Uterus (tissue), 2 donors: ENCODE measurements around the gene CD164L2.

Source experiments
- POLR2A ChIP-seq, 2 donors: fragments of 450-650 bp; IDR thresholded peaks; one replicate each; pipeline ENCODE4 v1.6.1; 2016; ENCODE audit warnings: antibody characterized with exemption in 2 of 2, mild to moderate bottlenecking in 1 of 2, moderate library complexity in 1 of 2
- TF ChIP-seq, protein P1 (sequence below), 4 experiments: fragments of 200-600 bp in 2 of 4; fragments of 450-650 bp in 2 of 4; sonication (generic) in 2 of 4; IDR thresholded peaks; one replicate each; pipeline ENCODE4 v1.5.1; 2016 to 2019; ENCODE audit warnings: antibody characterized with exemption in 4 of 4, mild to moderate bottlenecking in 2 of 4, moderate library complexity in 1 of 4

DNA sequence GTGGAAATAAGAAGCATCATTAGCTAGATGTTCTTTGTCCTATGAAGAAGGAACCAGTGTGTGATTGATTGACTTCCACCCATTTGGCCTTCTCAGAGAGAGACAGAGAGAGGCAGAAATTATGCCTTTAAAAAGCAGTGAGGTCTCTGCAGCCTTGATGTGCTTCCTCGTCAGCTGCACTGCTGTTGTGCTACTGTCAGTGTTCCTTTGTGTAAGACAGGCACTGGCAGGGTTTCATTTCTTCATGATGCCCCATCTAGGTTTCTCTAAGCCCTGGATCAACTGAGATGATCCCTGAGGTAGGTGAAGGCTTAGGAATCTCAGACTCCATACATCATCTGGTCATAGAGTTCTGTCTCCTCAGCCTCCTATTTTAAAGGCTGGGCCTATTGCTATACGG lies 44.2 kb upstream of the CD164L2 start:
- TF ChIP-seq, protein P1, sequence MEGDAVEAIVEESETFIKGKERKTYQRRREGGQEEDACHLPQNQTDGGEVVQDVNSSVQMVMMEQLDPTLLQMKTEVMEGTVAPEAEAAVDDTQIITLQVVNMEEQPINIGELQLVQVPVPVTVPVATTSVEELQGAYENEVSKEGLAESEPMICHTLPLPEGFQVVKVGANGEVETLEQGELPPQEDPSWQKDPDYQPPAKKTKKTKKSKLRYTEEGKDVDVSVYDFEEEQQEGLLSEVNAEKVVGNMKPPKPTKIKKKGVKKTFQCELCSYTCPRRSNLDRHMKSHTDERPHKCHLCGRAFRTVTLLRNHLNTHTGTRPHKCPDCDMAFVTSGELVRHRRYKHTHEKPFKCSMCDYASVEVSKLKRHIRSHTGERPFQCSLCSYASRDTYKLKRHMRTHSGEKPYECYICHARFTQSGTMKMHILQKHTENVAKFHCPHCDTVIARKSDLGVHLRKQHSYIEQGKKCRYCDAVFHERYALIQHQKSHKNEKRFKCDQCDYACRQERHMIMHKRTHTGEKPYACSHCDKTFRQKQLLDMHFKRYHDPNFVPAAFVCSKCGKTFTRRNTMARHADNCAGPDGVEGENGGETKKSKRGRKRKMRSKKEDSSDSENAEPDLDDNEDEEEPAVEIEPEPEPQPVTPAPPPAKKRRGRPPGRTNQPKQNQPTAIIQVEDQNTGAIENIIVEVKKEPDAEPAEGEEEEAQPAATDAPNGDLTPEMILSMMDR (IDR thresholded peaks at IDR 0.05) = no peak
- no peak for TF ChIP-seq POLR2A (IDR thresholded peaks at IDR 0.05)
